ENCODE measurements around the gene LENG8.

GRCh38 chr19:54459282-54460229 is 10.6 kb downstream of the LENG8 start:
- no peak for TF ChIP-seq CTCF (IDR thresholded peaks at IDR 0.05; ENCODE audit: insufficient read depth, low read depth, low read length)
- TF ChIP-seq EZH2 (IDR thresholded peaks at IDR 0.05; ENCODE audit: insufficient read depth, low read length), result no peak

Data from astrocyte (in vitro differentiated cells and primary cell).